Measurements from ENCODE around the gene DDOST. TPM values are rescaled to one million over a fixed set of nuclear protein-coding genes. Genes with fewer than 3 reads are reported as not detected.

The DDOST gene
- total and polyA plus RNA-seq, 10 of the 15 experiments (the other 5 are each of a cell fraction or from before 2014, with no cell fraction given), result 100 to 274 (median 201) TPM

DNA sequence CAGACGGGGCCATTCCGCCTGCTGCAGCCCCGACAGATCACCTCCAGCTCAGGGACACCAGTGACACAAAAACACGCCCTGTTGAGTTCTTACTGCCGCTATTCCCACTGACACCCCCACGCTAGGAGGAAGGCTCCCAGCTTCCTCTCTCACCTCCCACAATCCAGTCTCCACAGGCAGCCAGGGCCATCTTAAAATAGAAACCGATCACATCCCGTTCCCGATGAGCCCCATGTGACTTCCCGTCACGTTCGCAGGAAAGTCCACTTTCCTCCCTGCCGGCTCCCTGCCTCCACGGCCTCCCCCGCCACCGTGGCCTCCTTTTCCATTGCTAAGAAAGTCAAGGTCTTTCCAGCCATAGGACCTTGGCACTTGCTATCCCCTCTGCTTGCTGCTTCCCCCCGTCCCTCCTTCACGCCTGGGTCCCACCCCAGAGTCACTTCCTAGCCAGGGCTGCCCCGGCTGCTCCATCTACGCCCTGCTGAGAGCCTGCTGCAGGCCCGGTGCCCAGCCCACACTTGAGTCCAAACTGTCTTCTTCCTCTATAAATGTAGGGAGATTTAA is 24.0 kb upstream of the DDOST start:
- intact Hi-C loops (cut with micrococcal nuclease; ENCODE audit: unreplicated experiment), result no loop called here
- 63% methylated on average over 20 of the region's 21 CpGs for WGBS (ENCODE audit: insufficient coverage, insufficient replicate concordance, low lambda C conversion rate, missing lambda C conversion rate)
- Histone ChIP-seq H4K20me1 (ENCODE audit: control insufficient read depth, insufficient read depth) (no peaks in the 10 kb centered on the region), H3K36me3 (ENCODE audit: control insufficient read depth in 2 of 2, insufficient read depth in 2 of 2, low read length in 1 of 2) (no peaks in the 10 kb centered on the region), H3K4me1 (ENCODE audit: control insufficient read depth, insufficient read depth, low read length) (no peaks in the 10 kb centered on the region), H3K79me2 (ENCODE audit: control insufficient read depth, insufficient read depth, low read length) (no peaks in the 10 kb centered on the region), H2AFZ (ENCODE audit: control insufficient read depth, low read depth, low read length) (no peak overlapping the region), H3K27ac (ENCODE audit: control insufficient read depth, insufficient read depth) (no peak overlapping the region), H3K9me3 (replicated peaks; ENCODE audit: control insufficient read depth, insufficient read depth, low read length) (no peaks in the 10 kb centered on the region), H3K4me2 (ENCODE audit: control insufficient read depth, insufficient read depth) (no peak overlapping the region), H3K27me3 (replicated peaks in 1 of 2; ENCODE audit: control insufficient read depth in 2 of 2, insufficient read depth in 2 of 2, low read length in 1 of 2) (peaks cover 0 to 2% of the 10 kb centered on the region in 2 experiments; a peak in 3 of 4 replicates), H3K4me3 (no peak overlapping the region), H3K9ac (ENCODE audit: control insufficient read depth, insufficient read depth, low read length) (no peak overlapping the region)
- DNase-seq (ENCODE audit: low read depth, low spot score) (no peak), FAIRE-seq (no peak), ATAC-seq (no peak)
- in situ Hi-C loops (cut with MboI), result no loop called here
- ChIA-PET CTCF (no interaction called here), POLR2A (no interaction called here), RAD21 (ENCODE audit: unreplicated experiment) (no interaction called here), SMC1A (ENCODE audit: uncharacterized antibody, unreplicated experiment) (no interaction called here)
- no peak for TF ChIP-seq ZNF384 (IDR thresholded peaks at IDR 0.05; ENCODE audit: borderline replicate concordance, low read depth, low read length)
- TF ChIP-seq CBX3 (IDR thresholded peaks at IDR 0.05; ENCODE audit: borderline replicate concordance, low read depth), result no peak
- TF ChIP-seq SUPT20H (IDR thresholded peaks at IDR 0.05; ENCODE audit: borderline replicate concordance, control insufficient read depth, low read depth, low read length), result no peak
- no TSS peak for BruUV-seq (replicated peaks)

DNA sequence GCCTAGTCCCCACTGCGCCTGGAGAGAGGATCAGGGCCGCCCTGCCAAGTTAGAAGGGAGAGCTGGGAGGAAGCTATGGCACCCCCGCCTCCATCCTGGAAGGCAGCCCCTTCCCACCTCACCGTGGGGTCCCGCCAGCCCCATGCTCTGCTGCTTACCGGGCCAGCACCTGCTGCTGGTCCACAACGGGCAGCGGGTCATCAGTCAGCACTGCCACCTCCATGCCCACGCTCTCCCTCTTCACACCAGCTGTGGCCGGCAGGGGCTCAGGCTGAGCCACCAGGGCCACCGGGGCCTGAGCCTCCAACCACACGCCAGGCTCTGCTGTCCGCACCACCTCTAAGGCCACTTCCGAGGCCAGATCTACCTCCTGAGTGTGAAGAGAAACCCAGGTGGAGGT is 23.5 kb upstream of the DDOST start:
- no peak overlapping the region for H3K4me2 ChIP-seq (ENCODE audit: control insufficient read depth, insufficient read depth)
- H3K4me3 ChIP-seq, result no peak overlapping the region
- FAIRE-seq (no peak), DNase-seq (ENCODE audit: low read depth, low spot score) (no peak), ATAC-seq (no peak)
- ChIA-PET RAD21 (ENCODE audit: unreplicated experiment) (no interaction called here), POLR2A (no interaction called here), CTCF (no interaction called here), SMC1A (ENCODE audit: uncharacterized antibody, unreplicated experiment) (no interaction called here)
- H3K27ac ChIP-seq (ENCODE audit: control insufficient read depth, insufficient read depth), result no peak overlapping the region
- no peak overlapping the region for H3K9ac ChIP-seq (ENCODE audit: control insufficient read depth, insufficient read depth, low read length)
- H3K79me2 ChIP-seq (ENCODE audit: control insufficient read depth, insufficient read depth, low read length), result no peaks in the 10 kb centered on the region
- no peaks in the 10 kb centered on the region for H3K4me1 ChIP-seq (ENCODE audit: control insufficient read depth, insufficient read depth, low read length)
- H2AFZ ChIP-seq (ENCODE audit: control insufficient read depth, low read depth, low read length), result no peak overlapping the region
- no peaks in the 10 kb centered on the region for H4K20me1 ChIP-seq (ENCODE audit: control insufficient read depth, insufficient read depth)
- 60% methylated on average over 14 of the region's 14 CpGs for WGBS (ENCODE audit: insufficient coverage, insufficient replicate concordance, low lambda C conversion rate, missing lambda C conversion rate)
- peaks cover 2% of the 10 kb centered on the region in 2 experiments for H3K27me3 ChIP-seq (replicated peaks in 1 of 2; ENCODE audit: control insufficient read depth in 2 of 2, insufficient read depth in 2 of 2, low read length in 1 of 2)
- H3K9me3 ChIP-seq (replicated peaks; ENCODE audit: control insufficient read depth, insufficient read depth, low read length), result no peaks in the 10 kb centered on the region
- TF ChIP-seq NR2C1 (IDR thresholded peaks at IDR 0.05) (no peak), BHLHE40 (IDR thresholded peaks at IDR 0.05; ENCODE audit: borderline replicate concordance in 1 of 2, low read depth in 2 of 2, low read length in 1 of 2) (no peak), TAF1 (IDR thresholded peaks at IDR 0.05; ENCODE audit: borderline replicate concordance, low read depth, low read length) (no peak), STAT3 (IDR thresholded peaks at IDR 0.05; ENCODE audit: low read depth, low read length) (no peak), CHD2 (IDR thresholded peaks at IDR 0.05; ENCODE audit: borderline replicate concordance, low read depth, low read length) (no peak), ZNF622 (IDR thresholded peaks at IDR 0.05) (no peak), SP1 (IDR thresholded peaks at IDR 0.05; ENCODE audit: low read depth, low read length) (no peak), GATAD2B (conservative IDR thresholded peaks at IDR 0.05; ENCODE audit: low read depth) (no peak)
- TF ChIP-seq, protein P1, sequence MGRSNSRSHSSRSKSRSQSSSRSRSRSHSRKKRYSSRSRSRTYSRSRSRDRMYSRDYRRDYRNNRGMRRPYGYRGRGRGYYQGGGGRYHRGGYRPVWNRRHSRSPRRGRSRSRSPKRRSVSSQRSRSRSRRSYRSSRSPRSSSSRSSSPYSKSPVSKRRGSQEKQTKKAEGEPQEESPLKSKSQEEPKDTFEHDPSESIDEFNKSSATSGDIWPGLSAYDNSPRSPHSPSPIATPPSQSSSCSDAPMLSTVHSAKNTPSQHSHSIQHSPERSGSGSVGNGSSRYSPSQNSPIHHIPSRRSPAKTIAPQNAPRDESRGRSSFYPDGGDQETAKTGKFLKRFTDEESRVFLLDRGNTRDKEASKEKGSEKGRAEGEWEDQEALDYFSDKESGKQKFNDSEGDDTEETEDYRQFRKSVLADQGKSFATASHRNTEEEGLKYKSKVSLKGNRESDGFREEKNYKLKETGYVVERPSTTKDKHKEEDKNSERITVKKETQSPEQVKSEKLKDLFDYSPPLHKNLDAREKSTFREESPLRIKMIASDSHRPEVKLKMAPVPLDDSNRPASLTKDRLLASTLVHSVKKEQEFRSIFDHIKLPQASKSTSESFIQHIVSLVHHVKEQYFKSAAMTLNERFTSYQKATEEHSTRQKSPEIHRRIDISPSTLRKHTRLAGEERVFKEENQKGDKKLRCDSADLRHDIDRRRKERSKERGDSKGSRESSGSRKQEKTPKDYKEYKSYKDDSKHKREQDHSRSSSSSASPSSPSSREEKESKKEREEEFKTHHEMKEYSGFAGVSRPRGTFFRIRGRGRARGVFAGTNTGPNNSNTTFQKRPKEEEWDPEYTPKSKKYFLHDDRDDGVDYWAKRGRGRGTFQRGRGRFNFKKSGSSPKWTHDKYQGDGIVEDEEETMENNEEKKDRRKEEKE (IDR thresholded peaks at IDR 0.05), result no peak
- intact Hi-C loops (cut with micrococcal nuclease; ENCODE audit: unreplicated experiment) (no loop called here), in situ Hi-C loops (cut with MboI) (no loop called here)
- no peaks in the 10 kb centered on the region for H3K36me3 ChIP-seq (ENCODE audit: control insufficient read depth in 2 of 2, insufficient read depth in 2 of 2, low read length in 1 of 2)
- BruUV-seq (replicated peaks), result no TSS peak
